Astrocyte (in vitro differentiated cells and primary cell): ENCODE measurements around the gene SUMF1. TPM values are rescaled to one million over a fixed set of nuclear protein-coding genes. Genes with fewer than 3 reads are reported as not detected.

Experiments used
- DNase-seq: peaks from one replicate; pipeline ENCODE4 v3.0.0-alpha.2; 2010; ENCODE audit warnings: low read depth
- FAIRE-seq: peaks from 2 replicates; lab custom pipeline; 2011; peaks lifted over from hg19 to GRCh38; lab: Jason Lieb, UNC
- H2AFZ ChIP-seq: 2 replicates; pipeline ENCODE4 v1.6.0; 2012; ENCODE audit warnings: low read depth, low read length, inconsistent platforms
- H3K27ac ChIP-seq: 2 replicates; pipeline ENCODE4 v1.5.1; 2011; ENCODE audit warnings: low read depth, low read length, inconsistent platforms
- H3K27me3 ChIP-seq: 2 replicates; pipeline ENCODE4 v1.6.0; 2011; ENCODE audit warnings: low read length, inconsistent platforms; ENCODE audit not compliant: insufficient read depth
- H3K36me3 ChIP-seq: 2 replicates; pipeline ENCODE4 v1.5.1; 2011; ENCODE audit warnings: low read length, inconsistent platforms; ENCODE audit not compliant: insufficient read depth
- H3K4me1 ChIP-seq: 2 replicates; pipeline ENCODE4 v1.5.1; 2011; ENCODE audit warnings: low read length, inconsistent platforms; ENCODE audit not compliant: insufficient read depth
- H3K4me2 ChIP-seq: 2 replicates; pipeline ENCODE4 v1.6.0; 2012; ENCODE audit warnings: low read length, inconsistent platforms
- H3K4me3 ChIP-seq: 2 replicates; pipeline ENCODE4 v1.5.1; 2011; ENCODE audit warnings: low read depth, mild to moderate bottlenecking, low read length, inconsistent platforms; ENCODE audit not compliant: insufficient read depth
- H3K79me2 ChIP-seq: 2 replicates; pipeline ENCODE4 v1.6.0; 2012; ENCODE audit warnings: mild to moderate bottlenecking, low read length, inconsistent platforms; ENCODE audit not compliant: insufficient read depth
- H3K9ac ChIP-seq: 2 replicates; pipeline ENCODE4 v1.6.0; 2012; ENCODE audit warnings: mild to moderate bottlenecking, low read length, inconsistent platforms
- H3K9me3 ChIP-seq: 2 replicates; pipeline ENCODE4 v1.5.1; 2012; ENCODE audit warnings: low read depth, mild to moderate bottlenecking, low read length, inconsistent platforms; ENCODE audit not compliant: insufficient read depth
- H4K20me1 ChIP-seq: 2 replicates; pipeline ENCODE4 v1.6.0; 2012; ENCODE audit warnings: low read length, inconsistent platforms; ENCODE audit not compliant: insufficient read depth
- H3K27ac Mint-ChIP-seq: one replicate; pipeline ENCODE4 v1.8.0; 2021; ENCODE audit warnings: mild to moderate bottlenecking, mixed read lengths; ENCODE audit not compliant: unreplicated experiment
- H3K27me3 Mint-ChIP-seq: one replicate; pipeline ENCODE4 v1.8.0; 2021; ENCODE audit warnings: low read depth, mixed read lengths; ENCODE audit not compliant: unreplicated experiment
- H3K36me3 Mint-ChIP-seq: one replicate; pipeline ENCODE4 v1.8.0; 2021; ENCODE audit warnings: low read depth, mixed read lengths; ENCODE audit not compliant: unreplicated experiment
- H3K4me1 Mint-ChIP-seq: one replicate; pipeline ENCODE4 v1.8.0; 2021; ENCODE audit warnings: low read depth, mixed read lengths; ENCODE audit not compliant: unreplicated experiment
- H3K4me3 Mint-ChIP-seq: one replicate; pipeline ENCODE4 v1.8.0; 2021; ENCODE audit warnings: mild to moderate bottlenecking, moderate library complexity, mixed read lengths; ENCODE audit not compliant: unreplicated experiment
- H3K9me3 Mint-ChIP-seq: one replicate; pipeline ENCODE4 v1.8.0; 2021; ENCODE audit warnings: mild to moderate bottlenecking, mixed read lengths; ENCODE audit not compliant: unreplicated experiment
- CTCF ChIP-seq: IDR thresholded peaks from 2 replicates; pipeline ENCODE4 v1.5.1; 2011; ENCODE audit warnings: low read depth, mild to moderate bottlenecking, inconsistent platforms, low read length, moderate library complexity; ENCODE audit not compliant: insufficient read depth
- EZH2 ChIP-seq: IDR thresholded peaks from 2 replicates; pipeline ENCODE4 v1.6.1; 2012; ENCODE audit warnings: mild to moderate bottlenecking, low read length, inconsistent platforms; ENCODE audit not compliant: insufficient read depth
- total RNA-seq: library from RNA; stranded (reverse); gene quantifications from 2 replicates; pipeline ENCODE4 v1.2.1, GENCODE V29; 2021

Gene SUMF1
- total RNA-seq, 1 donor from 2014 or later = 17.4 TPM

GRCh38 chr3:4491855-4492207, 24.8 kb upstream of the SUMF1 start:
- no peak for TF ChIP-seq CTCF
- TF ChIP-seq EZH2 = no peak
- Mint-ChIP-seq H3K4me1 (no peaks in the 10 kb centered on the region), H3K4me3 (peak overlapping the region; percentile 93), H3K36me3 (no peaks in the 10 kb centered on the region), H3K9me3 (no peaks in the 10 kb centered on the region), H3K27ac (no peak overlapping the region), H3K27me3 (peaks cover 33% of the 10 kb centered on the region)
- Histone ChIP-seq H3K4me3 (peak overlapping the region; percentile 82), H3K9ac (no peak overlapping the region), H3K4me2 (peak overlapping the region; percentile 99), H2AFZ (no peak overlapping the region), H3K4me1 (peaks cover 9% of the 10 kb centered on the region), H3K36me3 (no peaks in the 10 kb centered on the region), H3K27me3 (peaks cover 41% of the 10 kb centered on the region), H3K9me3 (no peaks in the 10 kb centered on the region), H4K20me1 (no peaks in the 10 kb centered on the region), H3K27ac (no peak overlapping the region), H3K79me2 (no peaks in the 10 kb centered on the region)
- FAIRE-seq (no peak), DNase-seq (no peak)

- FAIRE-seq = no peak
- DNase-seq = no peak
- Mint-ChIP-seq H3K4me1 (no peaks in the 10 kb centered on the region), H3K4me3 (no peak overlapping the region), H3K36me3 (no peaks in the 10 kb centered on the region), H3K9me3 (no peaks in the 10 kb centered on the region), H3K27ac (no peak overlapping the region), H3K27me3 (peaks cover 9% of the 10 kb centered on the region)
- H3K9me3 ChIP-seq = no peaks in the 10 kb centered on the region
- no peak overlapping the region for H3K27ac ChIP-seq
- no peak overlapping the region for H3K4me3 ChIP-seq
- H3K4me2 ChIP-seq = no peak overlapping the region
- H3K36me3 ChIP-seq = no peaks in the 10 kb centered on the region
- TF ChIP-seq EZH2 (no peak), CTCF (no peak)
- H4K20me1 ChIP-seq = no peaks in the 10 kb centered on the region
- no peak overlapping the region for H2AFZ ChIP-seq
- no peak overlapping the region for H3K9ac ChIP-seq
- peaks cover 28% of the 10 kb centered on the region for H3K27me3 ChIP-seq
- H3K79me2 ChIP-seq = no peaks in the 10 kb centered on the region
- peaks cover 9% of the 10 kb centered on the region for H3K4me1 ChIP-seq
These were observed 11.2 kb upstream of the SUMF1 start for GRCh38 chr3:4478261-4478660.

GRCh38 chr3:4476496-4476895, 9.4 kb upstream of the SUMF1 start:
- no peak overlapping the region for H3K4me3 Mint-ChIP-seq
- DNase-seq (no peak), FAIRE-seq (no peak)
- no peak overlapping the region for H3K27ac Mint-ChIP-seq
- Histone ChIP-seq H3K36me3 (no peaks in the 10 kb centered on the region), H3K9me3 (no peaks in the 10 kb centered on the region), H3K79me2 (no peaks in the 10 kb centered on the region), H3K27me3 (peaks cover 43% of the 10 kb centered on the region), H3K4me2 (no peak overlapping the region), H3K4me3 (no peak overlapping the region), H3K9ac (no peak overlapping the region), H3K27ac (no peak overlapping the region), H3K4me1 (peaks cover 9% of the 10 kb centered on the region), H4K20me1 (no peaks in the 10 kb centered on the region), H2AFZ (no peak overlapping the region)
- no peaks in the 10 kb centered on the region for H3K4me1 Mint-ChIP-seq
- no peaks in the 10 kb centered on the region for H3K9me3 Mint-ChIP-seq
- H3K36me3 Mint-ChIP-seq = no peaks in the 10 kb centered on the region
- TF ChIP-seq EZH2 (no peak), CTCF (no peak)
- H3K27me3 Mint-ChIP-seq = peaks cover 22% of the 10 kb centered on the region
